ENCODE data around the gene UIMC1. TPM values are rescaled to one million over a fixed set of nuclear protein-coding genes. Genes with fewer than 3 reads are reported as not detected.

Gene UIMC1
- polyA plus RNA-seq, 1 donor from 2014 or later: 37.3 TPM

DNA sequence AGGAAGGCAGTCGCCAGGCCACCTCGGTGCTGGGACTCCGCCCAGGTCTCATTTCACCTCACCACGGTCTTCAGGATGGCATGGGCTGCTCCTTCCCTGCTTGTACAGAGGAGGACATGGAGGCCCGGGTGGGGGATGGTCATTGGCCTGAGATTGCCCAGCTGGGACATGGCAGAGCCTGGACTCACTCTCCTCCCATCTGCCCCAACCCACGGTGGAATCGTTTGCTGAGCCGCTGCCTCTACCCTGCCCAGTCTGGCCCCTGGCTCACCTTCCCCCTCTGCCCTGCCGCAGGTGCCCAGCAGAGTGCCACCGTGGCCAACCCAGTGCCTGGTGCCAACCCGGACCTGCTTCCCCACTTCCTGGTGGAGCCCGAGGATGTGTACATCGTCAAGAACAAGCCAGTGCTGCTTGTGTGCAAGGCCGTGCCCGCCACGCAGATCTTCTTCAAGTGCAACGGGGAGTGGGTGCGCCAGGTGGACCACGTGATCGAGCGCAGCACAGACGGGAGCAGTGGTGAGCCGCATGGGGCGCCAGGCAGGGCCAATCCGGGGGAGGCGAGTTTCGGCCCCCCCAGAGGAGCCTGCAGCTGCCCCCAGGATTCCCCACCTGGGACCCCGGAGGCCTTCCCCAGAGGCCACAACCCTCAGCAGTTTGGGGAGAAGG, 144.1 kb downstream of the UIMC1 start:
- H3K27me3 Mint-ChIP-seq: peaks cover 40% of the 10 kb centered on the region
- no peak overlapping the region for H3K27ac Mint-ChIP-seq
- no peaks in the 10 kb centered on the region for H3K36me3 Mint-ChIP-seq
- no peak overlapping the region for H3K4me3 Mint-ChIP-seq
- peaks cover 0 to 6% (median 0%) of the 10 kb centered on the region in 3 donors for H3K9me3 Mint-ChIP-seq
- H3K4me1 Mint-ChIP-seq: peaks cover 0 to 2% (median 1%) of the 10 kb centered on the region in 3 donors

DNA sequence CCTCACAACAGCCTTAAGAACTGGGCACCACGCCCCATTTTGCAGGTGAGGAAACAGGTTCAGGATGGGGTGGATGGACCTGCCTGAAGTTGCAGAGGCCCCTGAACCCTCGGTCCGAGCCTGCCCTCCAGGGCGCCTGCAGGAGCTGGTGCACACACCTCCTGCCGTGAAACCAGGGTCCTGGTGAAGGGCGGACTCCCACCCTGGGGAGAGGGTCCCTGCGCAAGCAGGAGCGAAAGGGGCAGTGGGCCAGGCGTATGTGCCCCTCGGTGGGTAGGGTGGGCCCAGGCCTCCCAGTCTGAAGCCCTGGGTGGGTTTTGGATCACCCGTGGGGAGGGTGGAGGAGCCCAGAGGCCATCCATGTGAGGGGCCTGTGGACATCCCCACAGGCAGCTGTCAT, 145.3 kb downstream of the UIMC1 start:
- no peak overlapping the region for H3K4me3 Mint-ChIP-seq
- H3K27ac Mint-ChIP-seq: no peak overlapping the region
- H3K4me1 Mint-ChIP-seq: peaks cover 0 to 2% (median 0%) of the 10 kb centered on the region in 3 donors
- H3K36me3 Mint-ChIP-seq: no peaks in the 10 kb centered on the region
- peaks cover 41% of the 10 kb centered on the region for H3K27me3 Mint-ChIP-seq
- H3K9me3 Mint-ChIP-seq: peaks cover 0 to 6% (median 0%) of the 10 kb centered on the region in 3 donors

DNA sequence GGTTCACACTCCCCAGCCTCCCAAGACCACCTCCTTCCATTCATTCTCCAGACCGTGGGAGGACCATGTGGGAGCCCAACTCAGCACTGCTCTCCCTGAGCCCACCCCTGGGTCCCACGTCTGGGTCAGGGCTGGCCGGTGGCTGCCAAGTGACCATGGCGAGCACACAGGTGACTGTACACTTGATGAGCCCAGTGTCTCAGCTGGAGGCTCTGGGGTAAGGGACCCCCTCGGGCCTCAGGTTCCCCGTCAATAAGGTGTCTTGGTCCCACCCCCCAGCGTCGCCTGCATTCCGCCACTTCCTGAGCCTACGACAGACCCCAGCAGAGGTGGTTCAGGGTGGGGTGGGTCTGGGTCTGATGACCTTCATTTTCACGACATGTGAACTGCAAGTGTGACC, 146.2 kb downstream of the UIMC1 start:
- peaks cover 0 to 6% (median 0%) of the 10 kb centered on the region in 3 donors for H3K9me3 Mint-ChIP-seq
- no peak overlapping the region for H3K27ac Mint-ChIP-seq
- peaks cover 0 to 2% (median 0%) of the 10 kb centered on the region in 3 donors for H3K4me1 Mint-ChIP-seq
- no peak overlapping the region for H3K4me3 Mint-ChIP-seq
- H3K27me3 Mint-ChIP-seq: peaks cover 39% of the 10 kb centered on the region
- H3K36me3 Mint-ChIP-seq: no peaks in the 10 kb centered on the region

DNA sequence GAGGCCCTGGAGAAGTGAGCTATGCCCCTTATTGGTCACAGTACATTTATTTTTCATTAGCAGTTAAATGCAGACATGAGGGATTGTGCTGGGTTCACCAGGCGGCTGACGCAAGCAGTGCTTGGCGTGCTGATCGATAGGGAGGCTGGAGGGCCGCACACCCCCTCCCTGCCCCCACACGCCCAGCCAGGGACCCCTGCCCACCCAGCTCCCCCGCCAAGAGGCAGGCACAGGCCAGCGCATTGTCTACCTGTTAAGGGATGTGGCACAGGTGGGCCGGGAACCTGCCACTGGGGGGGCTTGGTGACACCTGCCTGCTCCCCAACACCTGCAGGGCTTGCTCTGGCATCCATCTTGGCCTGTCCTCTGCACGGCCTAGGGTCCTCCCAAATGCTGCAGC, 146.7 kb downstream of the UIMC1 start:
- H3K4me3 Mint-ChIP-seq: no peak overlapping the region
- peaks cover 0 to 6% (median 0%) of the 10 kb centered on the region in 3 donors for H3K9me3 Mint-ChIP-seq
- H3K27ac Mint-ChIP-seq: no peak overlapping the region
- H3K27me3 Mint-ChIP-seq: peaks cover 43% of the 10 kb centered on the region
- no peaks in the 10 kb centered on the region for H3K36me3 Mint-ChIP-seq
- H3K4me1 Mint-ChIP-seq: peaks cover 0 to 2% (median 0%) of the 10 kb centered on the region in 3 donors

DNA sequence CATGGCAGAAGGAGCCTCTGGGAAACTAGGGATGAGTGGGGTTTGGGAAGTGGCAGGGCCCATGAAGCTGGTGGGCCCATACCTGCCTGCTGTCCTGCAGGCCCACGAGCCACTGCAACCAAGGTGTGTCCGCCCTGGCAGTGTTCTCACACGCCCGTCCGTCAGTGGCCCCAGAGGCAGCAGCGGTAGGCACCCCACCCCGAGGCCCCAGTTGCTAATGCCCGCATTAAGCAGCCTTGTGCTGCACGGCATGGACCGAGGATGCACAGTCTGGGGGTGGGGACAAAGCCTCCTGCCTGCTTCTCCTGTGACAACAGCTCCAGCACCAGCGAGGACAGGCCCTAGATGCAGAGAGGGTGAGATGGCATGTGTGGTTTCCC, 148.7 kb downstream of the UIMC1 start:
- H3K4me1 Mint-ChIP-seq: peaks cover 0 to under 1% (median 0%) of the 10 kb centered on the region in 3 donors
- H3K27ac Mint-ChIP-seq: no peak overlapping the region
- H3K27me3 Mint-ChIP-seq: peaks cover 32% of the 10 kb centered on the region
- H3K36me3 Mint-ChIP-seq: peaks cover 2% of the 10 kb centered on the region
- no peak overlapping the region for H3K4me3 Mint-ChIP-seq
- peaks cover 0 to 6% (median 0%) of the 10 kb centered on the region in 3 donors for H3K9me3 Mint-ChIP-seq

DNA sequence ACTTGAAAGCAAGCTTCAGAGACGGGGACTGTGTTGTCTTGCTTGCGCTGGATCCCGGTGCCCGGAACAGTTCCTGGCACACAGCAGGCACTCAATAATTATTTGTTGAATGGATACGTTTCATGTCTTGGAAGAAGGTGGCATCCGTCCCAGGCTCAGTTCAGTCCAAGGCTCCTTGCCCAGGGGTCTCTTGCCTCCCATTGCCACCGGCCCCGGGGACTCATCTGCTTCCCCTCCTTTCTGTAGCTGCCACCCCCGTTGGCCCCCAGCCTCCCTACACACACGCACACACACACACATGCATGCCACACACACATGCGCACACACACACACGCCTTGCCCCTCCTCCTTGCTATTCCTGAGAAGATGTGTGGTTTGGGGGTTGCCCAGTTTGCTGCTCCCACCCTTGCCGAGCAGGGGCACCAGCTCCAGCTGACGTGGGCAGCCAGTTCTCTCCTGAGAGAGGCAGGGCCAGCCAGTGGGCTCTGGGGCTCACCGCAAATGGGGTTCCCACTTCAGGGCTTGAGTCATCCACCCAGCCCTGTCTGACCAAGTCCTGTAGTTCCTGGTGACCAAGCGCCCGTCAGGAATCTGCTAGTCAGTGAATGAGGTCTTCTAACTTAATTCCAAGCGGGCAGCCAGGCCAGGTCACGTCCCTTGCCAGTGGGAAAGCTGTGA, 149.2 kb downstream of the UIMC1 start:
- Mint-ChIP-seq H3K36me3 (peaks cover 2% of the 10 kb centered on the region), H3K27ac (no peak overlapping the region), H3K9me3 (peaks cover 0 to 6% (median 0%) of the 10 kb centered on the region in 3 donors), H3K4me1 (no peaks in the 10 kb centered on the region), H3K4me3 (no peak overlapping the region), H3K27me3 (peaks cover 33% of the 10 kb centered on the region)

DNA sequence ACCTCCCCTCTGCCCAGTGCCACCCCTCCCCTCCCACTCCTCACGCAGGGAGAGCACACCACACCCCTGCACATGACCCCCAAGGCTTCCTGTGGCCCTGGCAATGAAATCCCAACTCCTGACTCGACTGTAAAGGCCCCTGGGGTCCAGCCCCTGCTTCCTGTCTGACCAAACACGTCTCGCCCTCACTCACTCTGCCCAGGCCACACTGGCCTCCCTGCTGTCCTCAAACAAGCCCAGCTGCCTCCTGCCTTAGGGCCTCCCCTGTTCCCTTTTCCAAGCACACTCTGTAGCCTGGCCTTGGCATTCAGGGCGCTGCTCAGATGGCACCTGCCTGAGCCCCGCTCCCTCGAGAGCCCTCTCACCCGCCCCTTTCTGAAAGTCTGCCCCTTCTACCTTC, 149.8 kb downstream of the UIMC1 start:
- Mint-ChIP-seq H3K9me3 (peaks cover 0 to 6% (median 0%) of the 10 kb centered on the region in 3 donors), H3K4me1 (no peaks in the 10 kb centered on the region), H3K27ac (no peak overlapping the region), H3K27me3 (peaks cover 30% of the 10 kb centered on the region), H3K4me3 (no peak overlapping the region), H3K36me3 (peaks cover 2% of the 10 kb centered on the region)

DNA sequence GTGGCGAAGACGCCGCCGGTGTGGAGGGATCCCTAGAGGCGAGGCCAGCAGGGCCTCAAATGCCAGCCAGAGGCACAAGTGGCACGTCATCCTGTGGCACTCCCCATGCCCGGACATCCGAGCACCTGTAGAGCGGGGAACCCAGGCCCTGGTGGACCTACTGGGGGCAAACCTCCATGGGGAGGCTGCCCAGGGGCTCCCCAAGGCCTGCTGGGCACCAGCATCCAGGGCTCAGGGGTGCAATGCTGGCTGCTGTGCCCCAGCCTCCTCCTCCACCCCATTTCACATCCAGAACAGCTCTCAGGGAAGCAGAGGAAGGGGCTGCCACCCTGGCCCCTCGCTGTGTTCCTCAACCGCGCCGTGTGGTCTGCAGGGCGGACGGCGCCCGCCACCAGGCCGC, 151.0 kb downstream of the UIMC1 start:
- no peak overlapping the region for H3K4me3 Mint-ChIP-seq

More for the DNA sequence above, 151.0 kb downstream of the UIMC1 start:
- no peak overlapping the region for H3K27ac Mint-ChIP-seq
- no peaks in the 10 kb centered on the region for H3K4me1 Mint-ChIP-seq
- H3K36me3 Mint-ChIP-seq: peaks cover 2% of the 10 kb centered on the region
- H3K9me3 Mint-ChIP-seq: peaks cover 0 to 6% (median 0%) of the 10 kb centered on the region in 3 donors
- peaks cover 27% of the 10 kb centered on the region for H3K27me3 Mint-ChIP-seq

Other genes with a start within 250 kb of the UIMC1 start
- gene UNC5A, start 196.2 kb downstream of the UIMC1 start, polyA plus RNA-seq: not detected
- not detected for gene HK3, start 107.4 kb downstream of the UIMC1 start, polyA plus RNA-seq
- gene ZNF346, start 15.9 kb upstream of the UIMC1 start, polyA plus RNA-seq: 17.7 TPM
- gene FGFR4, start 80.1 kb upstream of the UIMC1 start, polyA plus RNA-seq: 0.38 TPM
- gene NSD1, start 127.0 kb upstream of the UIMC1 start, polyA plus RNA-seq: 68.5 TPM

All from IgD-negative memory B cell (primary cell).